H9 (cell line): ENCODE measurements around the gene CRPPA. TPM values are rescaled to one million over a fixed set of nuclear protein-coding genes. Genes with fewer than 3 reads are reported as not detected.

Source experiments
- DNase-seq: peaks from one replicate; pipeline ENCODE4 v3.0.0-alpha.2; 2017
- H2AFZ ChIP-seq: one replicate; pipeline ENCODE4 v1.6.1; 2013; ENCODE audit warnings: mild to moderate bottlenecking, low read length, control low read depth, moderate library complexity
- H2AK5ac ChIP-seq: 2 replicates; pipeline ENCODE4 v1.6.1; 2013; ENCODE audit warnings: low read length, control low read depth, mixed read lengths; ENCODE audit not compliant: insufficient read length
- H2BK120ac ChIP-seq: one replicate; pipeline ENCODE4 v1.6.1; 2013; ENCODE audit warnings: low read depth, mild to moderate bottlenecking, low read length, control low read depth, inconsistent platforms; ENCODE audit not compliant: poor library complexity, severe bottlenecking
- H2BK12ac ChIP-seq: 2 replicates; pipeline ENCODE4 v1.6.1; 2013; ENCODE audit warnings: low read length, control low read depth, mixed read lengths, low read depth; ENCODE audit not compliant: insufficient read length
- H2BK15ac ChIP-seq: 2 replicates; pipeline ENCODE4 v1.6.1; 2013; ENCODE audit warnings: low read depth, low read length, control low read depth
- H2BK20ac ChIP-seq: one replicate; pipeline ENCODE4 v1.6.1; 2013; ENCODE audit warnings: low read depth, mild to moderate bottlenecking, low read length, control low read depth, inconsistent platforms; ENCODE audit not compliant: poor library complexity, severe bottlenecking
- H2BK5ac ChIP-seq: 2 replicates; pipeline ENCODE4 v1.6.1; 2013; ENCODE audit warnings: low read length, control low read depth, mixed read lengths; ENCODE audit not compliant: insufficient read length
- H3K14ac ChIP-seq: 2 replicates; pipeline ENCODE4 v1.6.1; 2013; ENCODE audit warnings: low read length, control low read depth; ENCODE audit not compliant: insufficient read depth
- H3K18ac ChIP-seq: 2 replicates; pipeline ENCODE4 v1.6.1; 2013; ENCODE audit warnings: low read depth, mild to moderate bottlenecking, mixed read lengths, low read length, control low read depth; ENCODE audit not compliant: insufficient read length
- H3K23ac ChIP-seq: 2 replicates; pipeline ENCODE4 v1.6.1; 2013; ENCODE audit warnings: low read length, control low read depth, mixed read lengths, low read depth; ENCODE audit not compliant: insufficient read length
- H3K23me2 ChIP-seq: 2 replicates; pipeline ENCODE4 v1.6.1; 2013; ENCODE audit warnings: low read depth, mild to moderate bottlenecking, mixed read lengths, low read length, control low read depth; ENCODE audit not compliant: insufficient read length, poor library complexity, severe bottlenecking
- H3K27ac ChIP-seq: 2 replicates; pipeline ENCODE4 v1.5.1; 2013; ENCODE audit warnings: low read length, control low read depth, mixed read lengths, low read depth; ENCODE audit not compliant: insufficient read length
- H3K27me3 ChIP-seq: 2 replicates; pipeline ENCODE4 v1.6.1; 2013; ENCODE audit warnings: low read length, control low read depth, inconsistent platforms; ENCODE audit not compliant: insufficient read depth
- H3K4ac ChIP-seq: 2 replicates; pipeline ENCODE4 v1.6.1; 2013; ENCODE audit warnings: low read depth, mild to moderate bottlenecking, control low read depth, inconsistent platforms, low read length, moderate library complexity
- H3K4me1 ChIP-seq: 2 replicates; pipeline ENCODE4 v1.6.1; 2013; ENCODE audit warnings: low read length, control low read depth, inconsistent platforms; ENCODE audit not compliant: insufficient read depth
- H3K4me2 ChIP-seq: 2 replicates; pipeline ENCODE4 v1.6.1; 2013; ENCODE audit warnings: low read length, control low read depth, mixed read lengths; ENCODE audit not compliant: insufficient read length, insufficient read depth
- H3K56ac ChIP-seq: 2 replicates; pipeline ENCODE4 v1.6.1; 2013; ENCODE audit warnings: low read depth, mild to moderate bottlenecking, mixed read lengths, low read length, control low read depth; ENCODE audit not compliant: insufficient read length
- H3K79me1 ChIP-seq: 2 replicates; pipeline ENCODE4 v1.6.1; 2013; ENCODE audit warnings: low read depth, mild to moderate bottlenecking, moderate library complexity, low read length, control low read depth, inconsistent platforms; ENCODE audit not compliant: insufficient read depth, poor library complexity, severe bottlenecking
- H3K79me2 ChIP-seq: 2 replicates; pipeline ENCODE4 v1.6.1; 2013; ENCODE audit warnings: low read length, control low read depth, inconsistent platforms; ENCODE audit not compliant: insufficient read depth
- H3K9ac ChIP-seq: 2 replicates; pipeline ENCODE4 v1.6.1; 2013; ENCODE audit warnings: low read length, control low read depth, mixed read lengths; ENCODE audit not compliant: insufficient read length; ENCODE audit errors: extremely low read depth
- H3K9me3 ChIP-seq: one replicate; pipeline ENCODE4 v1.6.1; 2013; ENCODE audit warnings: low read depth, low read length, inconsistent platforms; ENCODE audit not compliant: control insufficient read depth
- H3T11ph ChIP-seq: one replicate; pipeline ENCODE4 v1.6.1; 2013; ENCODE audit warnings: mild to moderate bottlenecking, low read length, control low read depth, inconsistent platforms
- H4K20me1 ChIP-seq: one replicate; pipeline ENCODE4 v1.6.1; 2013; ENCODE audit not compliant: control insufficient read depth, insufficient read length, insufficient read depth
- H4K5ac ChIP-seq: 2 replicates; pipeline ENCODE4 v1.6.1; 2013; ENCODE audit warnings: low read depth, mild to moderate bottlenecking, mixed read lengths, low read length, control low read depth; ENCODE audit not compliant: insufficient read length
- H4K8ac ChIP-seq: replicated peaks from 2 replicates; pipeline ENCODE4 v1.6.1; 2013; ENCODE audit warnings: low read length, control low read depth, mixed read lengths, low read depth; ENCODE audit not compliant: insufficient read length
- H4K91ac ChIP-seq: 2 replicates; pipeline ENCODE4 v1.6.1; 2013; ENCODE audit warnings: low read depth, mild to moderate bottlenecking, moderate library complexity, mixed read lengths, low read length, control low read depth; ENCODE audit not compliant: insufficient read length
- H3K27ac Mint-ChIP-seq, 3 experiments: 2 replicates in 2 of 3; 3 replicates in 1 of 3; pipeline ENCODE4 v1.8.0; 2020 to 2021; ENCODE audit warnings: mixed read lengths in 3 of 3, mild to moderate bottlenecking in 1 of 3, moderate library complexity in 1 of 3
- H3K27me3 Mint-ChIP-seq: 2 replicates; pipeline ENCODE4 v1.8.0; 2021; ENCODE audit warnings: low read depth, mild to moderate bottlenecking, moderate library complexity, mixed read lengths
- H3K36me3 Mint-ChIP-seq, 3 experiments: 2 replicates in 2 of 3; 3 replicates in 1 of 3; pipeline ENCODE4 v1.8.0; 2020 to 2021; ENCODE audit warnings: low read depth in 3 of 3, mixed read lengths in 3 of 3; ENCODE audit not compliant: insufficient read depth in 1 of 3
- H3K4me1 Mint-ChIP-seq, 2 experiments: 2 replicates each; pipeline ENCODE4 v1.8.0; 2020; ENCODE audit warnings: mixed read lengths in 2 of 2
- H3K4me3 Mint-ChIP-seq, 2 experiments: 2 replicates in 1 of 2; 3 replicates in 1 of 2; pipeline ENCODE4 v1.8.0; 2020 to 2021; ENCODE audit warnings: mild to moderate bottlenecking in 2 of 2, mixed read lengths in 2 of 2, moderate library complexity in 1 of 2
- H3K9me3 Mint-ChIP-seq, 2 experiments: 2 replicates in 1 of 2; 3 replicates in 1 of 2; pipeline ENCODE4 v1.8.0; 2020; ENCODE audit warnings: mild to moderate bottlenecking in 2 of 2, mixed read lengths in 2 of 2, moderate library complexity in 1 of 2
- WGBS: extraction: QIAGEN DNeasy Blood & Tissue Kit; methylation state at CpG from one replicate; pipeline ENCODE4 v1.1.7; 2013; ENCODE audit warnings: missing lambda C conversion rate, low lambda C conversion rate, mixed read lengths; ENCODE audit not compliant: insufficient read length; ENCODE audit errors: extremely low coverage; 5-methylcytosine and 5-hydroxymethylcytosine counted together
- total RNA-seq: library from RNA; stranded (reverse); gene quantifications from 2 replicates; pipeline ENCODE4 v1.2.1, GENCODE V29; 2021
- TF ChIP-seq, protein P1 (sequence below): fragments of 200-600 bp; sonication (generic); conservative IDR thresholded peaks from 3 replicates; pipeline ENCODE4 v1.8.0; 2021; ENCODE audit warnings: antibody characterized with exemption, mild to moderate bottlenecking

Gene CRPPA
- total RNA-seq, 1 experiment from 2014 or later = 1.9 TPM

DNA sequence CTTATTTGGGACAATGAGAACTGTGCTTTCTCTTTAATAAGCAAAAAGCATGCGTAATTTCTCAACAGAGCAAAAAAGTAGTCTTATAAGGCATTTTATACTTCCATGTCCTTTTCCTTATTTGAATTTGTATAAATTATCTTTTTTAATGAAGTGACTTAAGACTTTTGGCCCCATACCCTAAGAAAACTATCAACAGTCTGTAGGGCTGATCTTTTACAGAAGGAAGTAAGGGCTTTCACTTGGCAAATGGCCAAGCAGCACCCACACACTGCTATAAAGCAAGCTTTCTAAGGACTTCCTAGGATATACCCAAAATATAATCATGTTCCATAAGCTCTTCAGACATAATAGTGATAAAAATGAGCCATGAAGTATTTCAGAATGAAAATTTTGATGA lies 3.4 kb downstream of the CRPPA start:
- WGBS = no CpG with 5 or more reads among the region's 1 CpG
- H3K23me2 ChIP-seq = peaks cover 9% of the 10 kb centered on the region
- no peak overlapping the region for H3K56ac ChIP-seq
- H3K9me3 ChIP-seq = no peaks in the 10 kb centered on the region
- H3K4me1 ChIP-seq = no peaks in the 10 kb centered on the region
- no peak overlapping the region for H3K9ac ChIP-seq
- H3K27ac Mint-ChIP-seq = no peak overlapping the region
- no peaks in the 10 kb centered on the region for H3K79me1 ChIP-seq
- no peak overlapping the region for H3K4me2 ChIP-seq
- H3K18ac ChIP-seq = no peak overlapping the region
- no peak overlapping the region for H2BK5ac ChIP-seq
- no peak for DNase-seq
- H3K4ac ChIP-seq = no peak overlapping the region
- H3K4me1 Mint-ChIP-seq = peaks cover 17 to 19% of the 10 kb centered on the region in 2 experiments
- peaks cover 26% of the 10 kb centered on the region for H3K27me3 Mint-ChIP-seq
- H3T11ph ChIP-seq = no peak overlapping the region
- no peaks in the 10 kb centered on the region for H3K36me3 Mint-ChIP-seq
- H2AK5ac ChIP-seq = no peak overlapping the region
- H3K23ac ChIP-seq = no peak overlapping the region
- H3K4me3 Mint-ChIP-seq = no peak overlapping the region
- H3K27me3 ChIP-seq = no peaks in the 10 kb centered on the region
- no peak overlapping the region for H3K14ac ChIP-seq
- TF ChIP-seq, protein P1, sequence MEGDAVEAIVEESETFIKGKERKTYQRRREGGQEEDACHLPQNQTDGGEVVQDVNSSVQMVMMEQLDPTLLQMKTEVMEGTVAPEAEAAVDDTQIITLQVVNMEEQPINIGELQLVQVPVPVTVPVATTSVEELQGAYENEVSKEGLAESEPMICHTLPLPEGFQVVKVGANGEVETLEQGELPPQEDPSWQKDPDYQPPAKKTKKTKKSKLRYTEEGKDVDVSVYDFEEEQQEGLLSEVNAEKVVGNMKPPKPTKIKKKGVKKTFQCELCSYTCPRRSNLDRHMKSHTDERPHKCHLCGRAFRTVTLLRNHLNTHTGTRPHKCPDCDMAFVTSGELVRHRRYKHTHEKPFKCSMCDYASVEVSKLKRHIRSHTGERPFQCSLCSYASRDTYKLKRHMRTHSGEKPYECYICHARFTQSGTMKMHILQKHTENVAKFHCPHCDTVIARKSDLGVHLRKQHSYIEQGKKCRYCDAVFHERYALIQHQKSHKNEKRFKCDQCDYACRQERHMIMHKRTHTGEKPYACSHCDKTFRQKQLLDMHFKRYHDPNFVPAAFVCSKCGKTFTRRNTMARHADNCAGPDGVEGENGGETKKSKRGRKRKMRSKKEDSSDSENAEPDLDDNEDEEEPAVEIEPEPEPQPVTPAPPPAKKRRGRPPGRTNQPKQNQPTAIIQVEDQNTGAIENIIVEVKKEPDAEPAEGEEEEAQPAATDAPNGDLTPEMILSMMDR = no peak
- no peak overlapping the region for H2BK12ac ChIP-seq
- H4K20me1 ChIP-seq = no peaks in the 10 kb centered on the region
- H4K5ac ChIP-seq = no peak overlapping the region
- H2BK15ac ChIP-seq = no peak overlapping the region
- no peak overlapping the region for H2BK120ac ChIP-seq
- no peak overlapping the region for H4K8ac ChIP-seq
- H3K9me3 Mint-ChIP-seq = no peaks in the 10 kb centered on the region
- no peak overlapping the region for H4K91ac ChIP-seq
- no peak overlapping the region for H2AFZ ChIP-seq
- H2BK20ac ChIP-seq = no peak overlapping the region
- no peak overlapping the region for H3K27ac ChIP-seq
- H3K79me2 ChIP-seq = no peaks in the 10 kb centered on the region
